GM20000 (cell line): Measurements from ENCODE around the gene THOP1.
"Not testable (repeated sequence)": the region's sequence is repeated elsewhere in the genome, so short reads cannot be mapped to it uniquely, and the experiment has no call there.

Experiments used
- DNase-seq: peaks from one replicate; pipeline ENCODE4 v3.0.0; 2012; ENCODE audit warnings: low spot score
- CTCF ChIP-seq: IDR thresholded peaks from 2 replicates; pipeline ENCODE4 v1.5.1; 2012; ENCODE audit warnings: mild to moderate bottlenecking, control low read depth; ENCODE audit errors: extremely low read depth, missing control alignments

The THOP1 gene

DNA sequence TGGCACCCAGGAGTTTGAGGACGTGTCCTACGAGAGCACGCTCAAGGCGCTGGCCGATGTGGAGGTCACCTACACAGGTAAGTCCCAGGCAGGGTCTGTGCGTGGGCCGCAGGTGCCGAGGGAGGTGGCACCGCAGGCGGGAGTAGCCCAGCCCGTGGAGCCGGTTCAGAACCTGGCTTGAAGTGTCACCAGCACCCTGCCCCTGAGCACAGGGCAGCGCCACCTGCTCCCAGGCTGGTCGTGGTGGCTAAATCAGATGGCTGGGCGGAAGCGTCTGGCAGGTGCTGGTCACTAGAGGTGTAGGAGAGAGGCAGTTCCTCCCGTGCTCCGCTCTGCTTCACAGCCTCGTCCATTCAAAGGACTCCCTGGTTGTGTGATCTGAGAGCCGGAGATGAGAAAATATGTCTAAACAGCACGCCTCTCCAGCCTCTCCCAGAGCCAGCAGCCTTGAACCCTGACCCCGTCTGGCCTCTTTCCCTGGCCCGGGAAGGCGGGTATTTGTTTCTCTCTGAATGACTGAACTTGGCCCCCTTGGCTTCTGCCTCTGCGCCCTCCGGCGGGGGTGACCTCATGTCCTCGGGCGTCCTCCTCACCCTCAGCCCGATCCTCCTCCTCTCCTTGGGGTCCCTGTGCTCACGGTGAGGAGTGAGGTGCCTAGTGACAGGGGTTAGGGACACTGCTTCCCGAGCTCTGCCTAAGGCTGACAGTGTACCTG, 5.4 kb downstream of the THOP1 start:
- no peak for TF ChIP-seq CTCF
- no peak for DNase-seq

DNA sequence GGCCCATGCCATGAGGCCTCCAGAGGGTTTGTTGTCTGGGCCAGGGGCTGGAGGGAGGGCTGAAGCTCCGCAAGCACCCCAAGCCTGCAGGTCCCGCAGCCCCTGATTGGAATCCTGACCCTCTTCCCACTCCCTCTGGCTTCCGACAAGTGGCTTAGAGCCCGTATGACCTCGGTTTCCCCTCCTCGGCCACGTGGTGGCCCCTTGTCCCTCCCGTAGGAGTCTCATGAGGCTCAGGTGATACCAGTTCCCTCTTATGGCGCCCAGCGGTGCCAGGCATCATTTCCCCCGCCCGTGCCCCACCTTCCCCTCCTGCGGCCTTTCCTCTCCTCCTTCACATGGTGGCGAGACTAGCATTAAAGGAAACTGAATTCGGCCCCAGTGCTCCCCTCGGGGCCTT, 6.1 kb downstream of the THOP1 start:
- no peak for TF ChIP-seq CTCF

GRCh38 chr19:2791876-2792275, 6.6 kb downstream of the THOP1 start:
- DNase-seq, result no peak
- no peak for TF ChIP-seq CTCF

More for the DNA sequence above, 6.1 kb downstream of the THOP1 start:
- DNase-seq, result no peak

DNA sequence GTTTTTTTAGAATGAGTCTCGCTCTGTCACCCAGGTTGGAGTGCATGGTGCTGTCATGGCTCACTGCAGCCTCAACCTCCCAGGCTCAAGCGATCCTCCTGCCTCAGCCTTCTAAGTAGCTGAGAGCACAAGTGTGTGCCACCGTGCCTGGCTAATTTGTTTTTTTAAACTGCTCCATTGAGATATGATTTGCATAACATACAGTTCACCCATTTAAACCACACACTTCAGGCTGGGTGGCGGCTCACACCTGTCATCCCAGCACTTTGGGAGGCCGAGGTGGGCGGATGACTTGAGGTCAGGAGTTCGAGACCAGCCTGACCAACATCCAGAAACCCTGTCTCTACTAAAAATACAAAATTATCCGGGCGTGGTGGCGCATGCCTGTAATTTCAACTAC, 7.4 kb downstream of the THOP1 start:
- not testable (repeated sequence) for DNase-seq

DNA sequence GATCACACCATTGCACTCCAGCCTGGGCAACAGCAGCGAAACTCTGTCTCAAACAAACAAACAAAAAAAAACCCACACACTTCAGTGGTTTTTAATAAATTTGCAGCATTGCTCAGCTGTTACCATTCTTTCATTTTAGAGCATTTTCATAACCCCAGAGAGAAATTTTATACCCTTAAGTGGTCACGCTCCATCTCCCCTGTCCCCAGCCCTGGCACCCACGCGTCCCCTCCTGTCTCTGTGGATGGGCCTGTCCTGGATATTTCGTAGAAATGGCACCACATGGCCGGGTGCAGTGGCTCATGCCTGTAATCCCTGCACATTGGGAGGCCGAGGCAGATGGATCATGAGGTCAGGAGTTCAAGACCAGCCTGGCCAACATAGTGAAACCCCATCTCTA, 7.8 kb downstream of the THOP1 start:
- no peak for TF ChIP-seq CTCF
- DNase-seq, result no peak

- DNase-seq, result no peak
- no peak for TF ChIP-seq CTCF
Observed at GRCh38 chr19:2793577-2793976, 8.3 kb downstream of the THOP1 start.

- no peak for DNase-seq
- no peak for TF ChIP-seq CTCF
Observed at GRCh38 chr19:2795827-2796658, 10.7 kb downstream of the THOP1 start.
